ENCODE data around the gene CSTF1.

CSTF1 gene

DNA sequence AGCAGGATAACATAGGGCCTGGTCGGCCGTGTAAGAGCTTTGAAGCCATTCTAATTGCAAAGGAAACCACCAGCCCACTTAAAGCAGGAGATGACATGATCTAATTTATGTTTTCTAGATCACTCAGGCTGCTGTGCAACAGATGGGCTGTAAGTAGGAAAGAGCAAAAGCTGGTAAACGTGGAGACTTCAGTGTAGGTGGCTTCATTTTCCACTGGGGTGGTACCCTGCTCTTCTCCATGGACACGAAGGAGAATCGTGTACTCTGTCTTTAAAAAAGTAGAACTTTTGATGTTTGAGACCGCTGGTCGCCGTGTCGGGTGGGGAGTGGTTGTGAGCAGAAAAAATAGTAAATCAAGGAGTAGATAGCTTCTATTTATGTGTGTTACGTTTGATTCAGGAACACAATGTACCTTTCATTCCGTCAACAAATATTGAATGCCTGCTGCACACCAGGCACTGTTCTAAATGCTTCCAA, 26.0 kb downstream of the CSTF1 start:
- no peak overlapping the region for H3K4me3 ChIP-seq (ENCODE audit: control insufficient read depth, low read depth, low read length)
- TF ChIP-seq CTCF (conservative IDR thresholded peaks at IDR 0.05; ENCODE audit: control insufficient read depth, insufficient read depth, low read depth, low read length): no peak
- DNase-seq (ENCODE audit: low read depth): peak; percentile 42

DNA sequence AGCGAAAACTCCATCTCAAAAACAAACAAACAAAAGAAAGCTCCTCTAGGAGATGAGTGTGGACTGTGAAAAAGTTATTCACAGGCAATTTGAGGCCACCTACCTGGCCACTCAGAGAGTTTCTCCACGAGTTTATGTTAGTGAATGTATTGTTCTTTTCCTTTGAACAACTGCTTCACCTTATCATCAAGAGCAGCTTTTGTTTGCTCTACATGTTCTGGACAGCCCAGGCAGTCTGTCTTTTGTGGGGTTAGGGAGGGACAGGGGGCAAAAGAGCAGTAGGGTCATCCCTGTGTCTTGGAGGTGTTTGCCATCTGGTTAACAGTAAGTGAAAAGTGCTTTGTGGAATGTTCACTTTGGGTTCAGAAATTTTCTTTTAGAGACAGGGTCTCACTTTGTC, 27.6 kb downstream of the CSTF1 start:
- no peak for TF ChIP-seq CTCF (conservative IDR thresholded peaks at IDR 0.05; ENCODE audit: control insufficient read depth, insufficient read depth, low read depth, low read length)
- no peak for DNase-seq (ENCODE audit: low read depth)
- H3K4me3 ChIP-seq (ENCODE audit: control insufficient read depth, low read depth, low read length): no peak overlapping the region

GRCh38 chr20:56420940-56421688, 28.7 kb downstream of the CSTF1 start:
- no peak for DNase-seq (ENCODE audit: low read depth)
- no peak for TF ChIP-seq CTCF (conservative IDR thresholded peaks at IDR 0.05; ENCODE audit: control insufficient read depth, insufficient read depth, low read depth, low read length)
- H3K4me3 ChIP-seq (ENCODE audit: control insufficient read depth, low read depth, low read length): no peak overlapping the region

DNA sequence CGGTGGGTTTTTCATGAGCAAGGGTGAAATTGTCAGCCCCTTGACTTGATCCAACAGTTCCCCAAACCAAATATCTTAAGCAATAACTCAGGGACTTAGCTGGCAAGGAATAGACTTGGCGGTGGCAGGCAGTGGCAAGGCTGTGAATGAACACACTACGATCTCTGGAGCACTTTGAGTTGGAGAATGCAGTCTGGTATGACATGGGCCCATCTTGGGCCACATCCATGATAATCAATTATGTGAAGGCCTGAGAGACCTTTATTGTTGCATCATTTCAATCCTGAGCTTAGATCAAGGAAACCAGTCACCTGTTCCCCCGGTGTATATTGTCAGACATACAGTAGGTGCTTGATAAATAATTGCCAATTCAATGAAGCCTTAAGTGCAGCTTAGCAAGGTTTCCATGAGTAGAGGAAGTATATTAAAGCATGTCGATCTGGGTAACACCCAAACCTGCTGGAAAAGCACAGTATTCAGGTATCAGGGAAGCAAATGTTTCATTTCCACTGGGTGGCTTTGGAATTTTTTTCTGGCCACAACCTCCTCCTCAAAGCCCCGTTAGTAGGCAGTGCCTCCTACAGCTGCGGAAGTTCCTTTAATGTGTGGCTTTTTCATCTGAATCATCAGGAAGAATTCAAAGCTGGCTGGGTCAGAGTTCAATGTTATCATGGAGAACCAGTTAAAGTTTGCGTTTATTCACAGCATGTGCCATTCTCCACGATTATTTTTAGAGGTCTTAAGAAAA, 29.8 kb downstream of the CSTF1 start:
- no peak for TF ChIP-seq CTCF (conservative IDR thresholded peaks at IDR 0.05; ENCODE audit: control insufficient read depth, insufficient read depth, low read depth, low read length)
- peak; percentile 72 for DNase-seq (ENCODE audit: low read depth)
- H3K4me3 ChIP-seq (ENCODE audit: control insufficient read depth, low read depth, low read length): no peak overlapping the region

GRCh38 chr20:56422824-56423189, 30.4 kb downstream of the CSTF1 start:
- DNase-seq (ENCODE audit: low read depth): no peak
- TF ChIP-seq CTCF (conservative IDR thresholded peaks at IDR 0.05; ENCODE audit: control insufficient read depth, insufficient read depth, low read depth, low read length): no peak
- no peak overlapping the region for H3K4me3 ChIP-seq (ENCODE audit: control insufficient read depth, low read depth, low read length)

DNA sequence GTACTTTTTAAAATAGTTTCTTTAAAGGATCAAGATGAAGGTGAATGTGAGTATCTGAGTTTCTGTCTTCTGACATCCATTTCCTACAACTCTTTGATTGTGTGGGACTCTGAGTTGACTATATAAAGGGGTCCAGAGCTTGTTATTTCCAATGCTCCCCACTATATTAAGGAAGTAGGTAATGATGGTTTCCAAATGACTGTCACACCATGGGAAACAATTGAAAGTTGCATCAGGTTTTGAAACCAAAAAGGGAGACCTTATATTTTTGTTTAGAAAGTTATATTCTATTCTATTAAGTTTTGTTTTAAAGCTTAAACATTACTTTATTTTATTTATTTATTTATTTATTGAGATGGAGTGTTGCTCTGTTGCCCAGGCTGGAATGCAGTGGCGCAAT, 30.8 kb downstream of the CSTF1 start:
- no peak for TF ChIP-seq CTCF (conservative IDR thresholded peaks at IDR 0.05; ENCODE audit: control insufficient read depth, insufficient read depth, low read depth, low read length)
- no peak for DNase-seq (ENCODE audit: low read depth)
- no peak overlapping the region for H3K4me3 ChIP-seq (ENCODE audit: control insufficient read depth, low read depth, low read length)

All from fibroblast of mammary gland (primary cell).